K562 (cell line): ENCODE measurements around the gene PPWD1. TPM values are rescaled to one million over a fixed set of nuclear protein-coding genes. Genes with fewer than 3 reads are reported as not detected.

Source experiments
- BRD4 ChIP-seq: fragments of 200-600 bp; sonication (generic); IDR thresholded peaks from 2 replicates; pipeline ENCODE4 v1.6.1; 2017; ENCODE audit warnings: inconsistent platforms
- E2F6 ChIP-seq, 2 experiments: IDR thresholded peaks; 2 replicates each; pipeline ENCODE4 v1.6.1; 2011; ENCODE audit warnings: borderline replicate concordance in 1 of 2, control low read depth in 1 of 2, low read depth in 1 of 2, low read length in 1 of 2, mild to moderate bottlenecking in 1 of 2, mixed read lengths in 1 of 2, moderate library complexity in 1 of 2; ENCODE audit not compliant: insufficient read depth in 1 of 2, insufficient read length in 1 of 2, poor library complexity in 1 of 2, severe bottlenecking in 1 of 2; ENCODE audit errors: extremely low read depth in 1 of 2
- FOXJ3 ChIP-seq: sonication (generic); formaldehyde crosslinking; IDR thresholded peaks from 2 replicates; pipeline ENCODE4 v1.4.0; 2020; ENCODE audit warnings: mild to moderate bottlenecking, missing genetic modification reagents
- HDAC6 ChIP-seq: IDR thresholded peaks from 2 replicates; pipeline ENCODE4 v1.6.1; 2012; ENCODE audit warnings: low read depth, mild to moderate bottlenecking, control low read depth, inconsistent platforms, low read length, moderate library complexity
- HEY1 ChIP-seq: fragments of 250-450 bp; sonication (Bioruptor Pico); IDR thresholded peaks from 2 replicates; pipeline ENCODE4 v1.5.0; 2020; ENCODE audit warnings: mild to moderate bottlenecking, moderate library complexity, borderline replicate concordance
- HMG20A ChIP-seq: fragments of 450-650 bp; formaldehyde crosslinking; conservative IDR thresholded peaks from 2 replicates; pipeline ENCODE4 v1.4.0; 2020; ENCODE audit warnings: mild to moderate bottlenecking, mixed read lengths
- ID3 ChIP-seq, 2 experiments: fragments of 250-450 bp in 1 of 2; fragments of 450-650 bp in 1 of 2; sonication (Bioruptor Pico) in 1 of 2; IDR thresholded peaks; 2 replicates each; pipeline versions ENCODE4 v1.6.1 to v1.8.0; 2016 to 2021; ENCODE audit warnings: mild to moderate bottlenecking in 2 of 2, moderate library complexity in 2 of 2, missing compliant biosample characterization in 1 of 2, missing genetic modification characterization in 1 of 2
- NR2C1 ChIP-seq, 2 experiments: fragments of 450-650 bp; IDR thresholded peaks; 2 replicates each; pipeline ENCODE4 v1.6.1; 2017; ENCODE audit warnings: mild to moderate bottlenecking in 2 of 2, antibody characterized with exemption in 1 of 2, inconsistent platforms in 1 of 2, missing compliant biosample characterization in 1 of 2, missing genetic modification characterization in 1 of 2
- PHB2 ChIP-seq: fragments of 450-650 bp; IDR thresholded peaks from 2 replicates; pipeline ENCODE4 v1.6.1; 2017; ENCODE audit warnings: low read depth
- PRDM10 ChIP-seq: fragments of 450-650 bp; IDR thresholded peaks from 2 replicates; pipeline ENCODE4 v1.6.1; 2018; ENCODE audit not compliant: partially characterized antibody
- SRSF3 ChIP-seq: fragments of 200-400 bp; formaldehyde crosslinking; IDR thresholded peaks from 2 replicates; pipeline ENCODE4 v1.6.1; 2016; ENCODE audit warnings: mild to moderate bottlenecking, low read length, moderate library complexity; ENCODE audit not compliant: insufficient read depth
- ZC3H11A ChIP-seq: IDR thresholded peaks from 2 replicates; pipeline ENCODE4 v1.6.1; 2012; ENCODE audit warnings: low read depth, low read length, improper control_type of control experiment
- ZNF24 ChIP-seq: fragments of 450-650 bp; IDR thresholded peaks from 2 replicates; pipeline ENCODE4 v1.6.1; 2016
- ZNF282 ChIP-seq: sonication (generic); formaldehyde crosslinking; IDR thresholded peaks from 2 replicates; pipeline ENCODE4 v1.8.1; 2023; ENCODE audit warnings: missing genetic modification reagents
- ZNF518B ChIP-seq: fragments of 250-450 bp; sonication (Bioruptor Pico); IDR thresholded peaks from 2 replicates; pipeline ENCODE4 v1.5.0; 2021; ENCODE audit warnings: mild to moderate bottlenecking, moderate library complexity
- polyA plus RNA-seq, 8 experiments: library from polyadenylated mRNA; depleted of rRNA in 4 of 8; stranded (reverse) in 5 of 8; unstranded in 3 of 8; fragments of >200 nt; fragmentation: Nextera tagmentation in 2 of 8; fragmentation: Illumina TruSeq in 1 of 8; extraction: Ambion mirVana in 2 of 8; extraction: Trizol in 1 of 8; gene quantifications; 2 replicates each; pipeline versions ENCODE4 v1.2.1 to v1.2.3, GENCODE V29; 2011 to 2014; ENCODE audit warnings: inconsistent platforms in 1 of 8, missing spikeins in 1 of 8
- total RNA-seq, 7 experiments: library from RNA; depleted of rRNA in 6 of 7; stranded (reverse); fragments of >200 nt in 6 of 7; fragmentation: Illumina TruSeq in 2 of 7; extraction: Trizol in 2 of 7; gene quantifications; 2 replicates each; pipeline versions ENCODE4 v1.2.1 to v1.2.3, GENCODE V29; 2011 to 2021; ENCODE audit warnings: low replicate concordance in 1 of 7

The PPWD1 gene
- total and polyA plus RNA-seq, 9 of the 15 experiments (the other 6 are each of a cell fraction or from before 2014, with no cell fraction given) = 24.1 to 89.2 (median 51.4) TPM

- TF ChIP-seq BRD4 (no peak), ZNF24 (0 out of 2 replicates have a peak, but pooled peaks have one; percentile 43), PHB2 (no peak), E2F6 (IDR thresholded peaks at IDR 0.05; ENCODE audit: borderline replicate concordance in 1 of 2, extremely low read depth in 1 of 2, insufficient read depth in 1 of 2, insufficient read length in 1 of 2, low read depth in 1 of 2, low read length in 1 of 2, poor library complexity in 1 of 2, severe bottlenecking in 1 of 2) (peak; percentile 95 to 97), PRDM10 (peak; percentile 3), SRSF3 (no peak), ID3 (CRISPR knock-in tag; IDR thresholded peaks at IDR 0.05) (no peak), ID3 (tag; IDR thresholded peaks at IDR 0.05) (no peak), NR2C1 (IDR thresholded peaks at IDR 0.05) (peak; percentile 14; the same call in 1 of the 2 replicates), NR2C1 (tag; IDR thresholded peaks at IDR 0.05) (no peak), ZNF282 (CRISPR knock-in tag) (no peak), HMG20A (CRISPR knock-in tag) (no peak), ZC3H11A (peak; percentile 63; the same call in 1 of the 2 replicates), HEY1 (no peak), FOXJ3 (CRISPR knock-in tag) (no peak), ZNF518B (CRISPR knock-in tag) (no peak), HDAC6 (no peak)
Observed at GRCh38 chr5:65562731-65563701, at the start of gene PPWD1, which contains the start of gene CENPK (continued).
